ENCODE data around the gene AK3. TPM values are rescaled to one million over a fixed set of nuclear protein-coding genes. Genes with fewer than 3 reads are reported as not detected.
"Not testable (repeated sequence)": the region's sequence is repeated elsewhere in the genome, so short reads cannot be mapped to it uniquely, and the experiment has no call there.

Gene AK3
- total RNA-seq, 1 experiment from 2014 or later: 79.2 TPM

- Histone ChIP-seq H3F3A (ENCODE audit: low read length, unreplicated experiment) (no peaks in the 10 kb centered on the region), H3K9me3 (ENCODE audit: low read length) (no peaks in the 10 kb centered on the region), H3K79me2 (ENCODE audit: low read length) (no peaks in the 10 kb centered on the region), H3K4me1 (ENCODE audit: insufficient read depth, low read length) (no peaks in the 10 kb centered on the region), H2AFZ (ENCODE audit: low read length) (no peak overlapping the region), H3K36me3 (ENCODE audit: low read depth, low read length) (no peaks in the 10 kb centered on the region), H3K9ac (ENCODE audit: low read length) (no peak overlapping the region), H3K9me2 (replicated peaks; ENCODE audit: low read length) (no peaks in the 10 kb centered on the region), H3K4me3 (ENCODE audit: low read length) (no peak overlapping the region), H3K4me2 (ENCODE audit: low read length) (no peak overlapping the region), H3K27ac (ENCODE audit: low read length) (no peak overlapping the region), H4K20me1 (ENCODE audit: low read length) (no peaks in the 10 kb centered on the region), H3K27me3 (ENCODE audit: low read length) (no peaks in the 10 kb centered on the region)
- POLR2A ChIA-PET (ENCODE audit: unreplicated experiment): no interaction called here
- no TSS peak for BruUV-seq (replicated peaks)
- TF ChIP-seq EZH2 (IDR thresholded peaks at IDR 0.05; ENCODE audit: low read length, unreplicated experiment): no peak
- ATAC-seq: no peak
- CTCF ChIA-PET: no interaction called here
- intact Hi-C loops (cut with micrococcal nuclease): no loop called here
- DNase-seq: no peak
Measured at GRCh38 chr9:4781408-4781807, 40.4 kb upstream of the AK3 start.

GRCh38 chr9:4780651-4781050, 39.6 kb upstream of the AK3 start:
- TF ChIP-seq CTCF (conservative IDR thresholded peaks at IDR 0.05; ENCODE audit: low read depth, low read length): no peak
- no peak for TF ChIP-seq EZH2phosphoT487 (IDR thresholded peaks at IDR 0.05; ENCODE audit: borderline replicate concordance, low read length)
- TF ChIP-seq EZH2 (IDR thresholded peaks at IDR 0.05; ENCODE audit: low read length, unreplicated experiment): no peak
- no peak overlapping the region for H3K9ac ChIP-seq (ENCODE audit: low read length)
- ATAC-seq (no peak), DNase-seq (no peak)
- no peaks in the 10 kb centered on the region for H3K4me1 ChIP-seq (ENCODE audit: insufficient read depth, low read length)
- H4K20me1 ChIP-seq (ENCODE audit: low read length): no peaks in the 10 kb centered on the region
- no peaks in the 10 kb centered on the region for H3K27me3 ChIP-seq (ENCODE audit: low read length)
- no peaks in the 10 kb centered on the region for H3K36me3 ChIP-seq (ENCODE audit: low read depth, low read length)
- H3K9me2 ChIP-seq (replicated peaks; ENCODE audit: low read length): no peaks in the 10 kb centered on the region
- H3K9me3 ChIP-seq (ENCODE audit: low read length): no peaks in the 10 kb centered on the region
- POLR2A ChIA-PET (ENCODE audit: unreplicated experiment): no interaction called here
- no TSS peak for BruUV-seq (replicated peaks)
- H3K27ac ChIP-seq (ENCODE audit: low read length): no peak overlapping the region
- intact Hi-C loops (cut with micrococcal nuclease): no loop called here
- H3K4me3 ChIP-seq (ENCODE audit: low read length): no peak overlapping the region
- no peaks in the 10 kb centered on the region for H3F3A ChIP-seq (ENCODE audit: low read length, unreplicated experiment)
- no peak overlapping the region for H2AFZ ChIP-seq (ENCODE audit: low read length)
- CTCF ChIA-PET: no interaction called here
- H3K4me2 ChIP-seq (ENCODE audit: low read length): no peak overlapping the region
- H3K79me2 ChIP-seq (ENCODE audit: low read length): no peaks in the 10 kb centered on the region

GRCh38 chr9:4774958-4775357, 34.0 kb upstream of the AK3 start:
- H3K9me2 ChIP-seq (replicated peaks; ENCODE audit: low read length); CTCF ChIA-PET; ATAC-seq; BruUV-seq (replicated peaks); H3K79me2 ChIP-seq (ENCODE audit: low read length); DNase-seq; H3K27me3 ChIP-seq (ENCODE audit: low read length); H2AFZ ChIP-seq (ENCODE audit: low read length); H3K9ac ChIP-seq (ENCODE audit: low read length); H3K4me1 ChIP-seq (ENCODE audit: insufficient read depth, low read length); H3K9me3 ChIP-seq (ENCODE audit: low read length); H3K27ac ChIP-seq (ENCODE audit: low read length); H3K4me3 ChIP-seq (ENCODE audit: low read length); POLR2A ChIA-PET (ENCODE audit: unreplicated experiment); intact Hi-C loops (cut with micrococcal nuclease); H3F3A ChIP-seq (ENCODE audit: low read length, unreplicated experiment); H3K36me3 ChIP-seq (ENCODE audit: low read depth, low read length); H3K4me2 ChIP-seq (ENCODE audit: low read length); H4K20me1 ChIP-seq (ENCODE audit: low read length): not testable (repeated sequence)

GRCh38 chr9:4774209-4774608, 33.2 kb upstream of the AK3 start:
- CTCF ChIA-PET: no interaction called here
- Histone ChIP-seq H3K9me2 (replicated peaks; ENCODE audit: low read length) (no peaks in the 10 kb centered on the region), H3F3A (ENCODE audit: low read length, unreplicated experiment) (no peaks in the 10 kb centered on the region), H3K27me3 (ENCODE audit: low read length) (no peaks in the 10 kb centered on the region), H3K4me2 (ENCODE audit: low read length) (no peak overlapping the region), H2AFZ (ENCODE audit: low read length) (no peak overlapping the region), H3K9me3 (ENCODE audit: low read length) (no peaks in the 10 kb centered on the region), H3K36me3 (ENCODE audit: low read depth, low read length) (no peaks in the 10 kb centered on the region), H3K79me2 (ENCODE audit: low read length) (no peaks in the 10 kb centered on the region), H3K4me1 (ENCODE audit: insufficient read depth, low read length) (peaks cover 3% of the 10 kb centered on the region; the same call in 1 of the 2 replicates), H3K9ac (ENCODE audit: low read length) (no peak overlapping the region), H4K20me1 (ENCODE audit: low read length) (no peaks in the 10 kb centered on the region), H3K27ac (ENCODE audit: low read length) (no peak overlapping the region), H3K4me3 (ENCODE audit: low read length) (no peak overlapping the region)
- BruUV-seq (replicated peaks): no TSS peak
- POLR2A ChIA-PET (ENCODE audit: unreplicated experiment): no interaction called here
- ATAC-seq (no peak), DNase-seq (no peak)
- intact Hi-C loops (cut with micrococcal nuclease): no loop called here
- TF ChIP-seq CTCF (conservative IDR thresholded peaks at IDR 0.05; ENCODE audit: low read depth, low read length): no peak
- no peak for TF ChIP-seq EZH2 (IDR thresholded peaks at IDR 0.05; ENCODE audit: low read length, unreplicated experiment)
- no peak for TF ChIP-seq EZH2phosphoT487 (IDR thresholded peaks at IDR 0.05; ENCODE audit: borderline replicate concordance, low read length)
